Fibroblast of lung (primary cell): ENCODE measurements around the gene DRD2.

ENCODE experiments used
- CTCF ChIP-seq, 2 donors: IDR thresholded peaks in 1 of 2; conservative IDR thresholded peaks in 1 of 2; 1 replicate in 1 of 2; 2 replicates in 1 of 2; pipeline ENCODE4 v1.5.1; 2011 to 2012; ENCODE audit warnings: low read length in 2 of 2, control low read depth in 1 of 2, inconsistent platforms in 1 of 2, low read depth in 1 of 2, mild to moderate bottlenecking in 1 of 2
- EZH2 ChIP-seq: IDR thresholded peaks from 2 replicates; pipeline ENCODE4 v1.5.1; 2012; ENCODE audit warnings: low read length, control low read depth, mild to moderate bottlenecking; ENCODE audit errors: missing control alignments

- TF ChIP-seq CTCF (conservative IDR thresholded peaks at IDR 0.05 in 1 of 2, IDR thresholded peaks at IDR 0.05 in 1 of 2; ENCODE audit: low read depth in 1 of 2, low read length in 2 of 2) (no peak), EZH2 (no peak)
Measured at GRCh38 chr11:113497066-113497910, 22.1 kb upstream of the DRD2 start.
